Cortex of kidney (tissue), 1 donor: ENCODE measurements around the gene RBM25.
"Not testable (repeated sequence)": the region's sequence is repeated elsewhere in the genome, so short reads cannot be mapped to it uniquely, and the experiment has no call there.

ENCODE experiments used
- DNase-seq: peaks from one replicate; lab custom pipeline; 2025; lab: John Stamatoyannopoulos, UW

RBM25 gene

DNA sequence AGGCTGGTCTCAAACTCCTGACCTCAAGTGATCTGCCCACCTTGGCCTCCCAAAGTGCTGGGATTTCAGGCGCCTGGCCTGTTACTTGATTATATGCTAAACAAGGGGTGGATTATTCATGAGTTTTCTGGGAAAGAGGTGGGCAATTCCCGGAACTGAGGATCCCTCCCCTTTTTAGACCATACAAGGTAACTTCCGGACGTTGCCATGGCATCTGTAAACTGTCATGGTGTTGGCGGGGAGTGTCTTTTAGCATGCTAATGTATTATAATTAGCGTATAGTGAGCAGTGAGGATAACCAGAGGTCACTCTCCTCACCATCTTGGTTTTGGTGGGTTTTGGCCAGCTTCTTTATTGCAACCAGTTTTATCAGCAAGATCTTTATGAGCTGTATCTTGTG is 111.5 kb downstream of the RBM25 start:
- DNase-seq = not testable (repeated sequence)

GRCh38 chr14:73170686-73171085 is 112.4 kb downstream of the RBM25 start:
- DNase-seq = no peak

DNA sequence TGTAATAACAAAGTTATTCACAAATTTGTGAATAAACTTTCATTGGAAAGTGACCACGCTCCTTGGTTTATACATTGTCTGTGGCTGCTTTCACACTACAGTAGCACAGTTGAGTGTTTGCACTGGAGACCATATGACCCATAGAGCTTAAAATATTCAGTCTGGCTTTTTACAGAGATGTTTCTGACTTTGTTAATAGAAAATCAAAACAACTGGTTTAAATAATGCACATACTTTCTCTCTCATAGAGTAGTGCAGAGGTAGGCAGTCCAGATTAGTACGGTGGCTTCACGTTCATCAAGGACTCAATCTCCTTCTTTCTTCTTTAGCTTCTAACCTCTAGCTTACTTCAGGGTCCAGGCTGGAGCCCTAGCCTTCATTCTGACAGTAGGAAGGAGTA is 114.2 kb downstream of the RBM25 start:
- no peak for DNase-seq

GRCh38 chr14:73173092-73173735 is 114.9 kb downstream of the RBM25 start:
- no peak for DNase-seq
